ENCODE results near the gene ATP7B. TPM values are rescaled to one million over a fixed set of nuclear protein-coding genes. Genes with fewer than 3 reads are reported as not detected.

The ATP7B gene
- total RNA-seq, 6 experiments from 2014 or later: 0.81 to 4.8 (median 1.1) TPM

DNA sequence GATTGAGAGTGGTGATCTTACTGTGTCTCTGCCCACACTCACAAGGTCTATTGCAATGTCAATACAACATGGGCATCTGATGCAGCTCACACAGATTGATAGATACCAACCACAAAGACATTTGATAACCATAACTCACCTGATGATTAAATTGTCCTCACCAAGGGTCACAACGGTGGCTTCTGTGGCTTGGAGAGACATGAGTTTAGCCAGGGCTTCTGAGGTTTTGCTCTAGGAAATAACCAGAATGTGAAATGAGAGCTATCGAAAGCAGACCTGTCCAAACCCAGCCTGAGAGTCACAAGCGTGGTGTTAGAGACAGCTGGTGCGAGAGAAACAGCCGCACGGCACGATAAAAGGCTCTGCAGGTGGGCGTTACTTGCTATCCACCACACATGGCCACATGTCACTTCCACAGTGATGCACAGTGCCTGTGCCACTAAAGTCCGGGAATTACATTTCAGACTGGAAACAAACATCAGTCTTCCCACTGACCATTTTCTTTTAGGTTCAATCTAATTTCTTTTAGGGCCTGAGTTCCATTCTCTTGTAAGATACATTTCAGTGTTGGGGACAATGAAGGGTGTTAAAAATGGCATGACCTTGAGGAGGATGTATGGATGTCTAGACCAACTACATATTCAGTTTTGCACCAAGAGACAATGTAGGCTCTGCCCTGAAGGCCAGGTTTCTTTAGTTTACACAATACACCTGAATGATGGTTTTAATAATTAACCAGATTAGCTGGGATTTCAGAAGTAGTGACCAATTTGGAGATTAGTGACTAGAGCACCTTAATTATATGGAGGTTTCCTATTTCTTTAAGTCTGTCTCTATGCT, 53.7 kb downstream of the ATP7B start:
- Mint-ChIP-seq H3K27ac (no peak overlapping the region), H3K4me1 (ENCODE audit: low read depth) (no peaks in the 10 kb centered on the region), H3K9me3 (no peaks in the 10 kb centered on the region), H3K4me3 (no peak overlapping the region), H3K27me3 (ENCODE audit: insufficient read depth) (peaks cover 14% of the 10 kb centered on the region), H3K36me3 (ENCODE audit: low read depth) (no peaks in the 10 kb centered on the region)
- TF ChIP-seq, protein P1, sequence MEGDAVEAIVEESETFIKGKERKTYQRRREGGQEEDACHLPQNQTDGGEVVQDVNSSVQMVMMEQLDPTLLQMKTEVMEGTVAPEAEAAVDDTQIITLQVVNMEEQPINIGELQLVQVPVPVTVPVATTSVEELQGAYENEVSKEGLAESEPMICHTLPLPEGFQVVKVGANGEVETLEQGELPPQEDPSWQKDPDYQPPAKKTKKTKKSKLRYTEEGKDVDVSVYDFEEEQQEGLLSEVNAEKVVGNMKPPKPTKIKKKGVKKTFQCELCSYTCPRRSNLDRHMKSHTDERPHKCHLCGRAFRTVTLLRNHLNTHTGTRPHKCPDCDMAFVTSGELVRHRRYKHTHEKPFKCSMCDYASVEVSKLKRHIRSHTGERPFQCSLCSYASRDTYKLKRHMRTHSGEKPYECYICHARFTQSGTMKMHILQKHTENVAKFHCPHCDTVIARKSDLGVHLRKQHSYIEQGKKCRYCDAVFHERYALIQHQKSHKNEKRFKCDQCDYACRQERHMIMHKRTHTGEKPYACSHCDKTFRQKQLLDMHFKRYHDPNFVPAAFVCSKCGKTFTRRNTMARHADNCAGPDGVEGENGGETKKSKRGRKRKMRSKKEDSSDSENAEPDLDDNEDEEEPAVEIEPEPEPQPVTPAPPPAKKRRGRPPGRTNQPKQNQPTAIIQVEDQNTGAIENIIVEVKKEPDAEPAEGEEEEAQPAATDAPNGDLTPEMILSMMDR (IDR thresholded peaks at IDR 0.05): no peak
- DNase-seq: no peak

DNA sequence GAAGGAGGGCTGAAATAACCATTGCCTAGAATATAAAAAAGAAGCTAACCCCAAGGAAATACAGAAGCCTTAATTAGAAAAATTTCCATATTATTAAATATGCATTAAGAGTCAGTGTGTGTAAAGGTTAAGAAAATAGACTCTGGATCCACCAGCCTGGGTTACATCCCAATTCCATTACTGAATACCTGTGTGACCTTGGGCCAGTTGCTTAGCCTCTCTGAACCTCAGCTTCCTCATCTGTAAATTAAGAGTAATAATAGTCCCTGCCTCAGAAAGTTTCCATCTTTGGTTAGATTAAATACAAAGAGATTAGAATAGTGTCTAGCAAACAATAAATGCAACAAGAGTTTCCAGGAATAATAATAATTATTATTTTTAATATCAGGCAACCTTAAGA, 54.5 kb downstream of the ATP7B start:
- no peak overlapping the region for H3K27ac Mint-ChIP-seq
- no peaks in the 10 kb centered on the region for H3K36me3 Mint-ChIP-seq (ENCODE audit: low read depth)
- DNase-seq: no peak
- H3K4me3 Mint-ChIP-seq: no peak overlapping the region
- peaks cover 18% of the 10 kb centered on the region for H3K27me3 Mint-ChIP-seq (ENCODE audit: insufficient read depth)
- TF ChIP-seq, protein P1 (IDR thresholded peaks at IDR 0.05): no peak
- H3K9me3 Mint-ChIP-seq: no peaks in the 10 kb centered on the region
- H3K4me1 Mint-ChIP-seq (ENCODE audit: low read depth): no peaks in the 10 kb centered on the region

DNA sequence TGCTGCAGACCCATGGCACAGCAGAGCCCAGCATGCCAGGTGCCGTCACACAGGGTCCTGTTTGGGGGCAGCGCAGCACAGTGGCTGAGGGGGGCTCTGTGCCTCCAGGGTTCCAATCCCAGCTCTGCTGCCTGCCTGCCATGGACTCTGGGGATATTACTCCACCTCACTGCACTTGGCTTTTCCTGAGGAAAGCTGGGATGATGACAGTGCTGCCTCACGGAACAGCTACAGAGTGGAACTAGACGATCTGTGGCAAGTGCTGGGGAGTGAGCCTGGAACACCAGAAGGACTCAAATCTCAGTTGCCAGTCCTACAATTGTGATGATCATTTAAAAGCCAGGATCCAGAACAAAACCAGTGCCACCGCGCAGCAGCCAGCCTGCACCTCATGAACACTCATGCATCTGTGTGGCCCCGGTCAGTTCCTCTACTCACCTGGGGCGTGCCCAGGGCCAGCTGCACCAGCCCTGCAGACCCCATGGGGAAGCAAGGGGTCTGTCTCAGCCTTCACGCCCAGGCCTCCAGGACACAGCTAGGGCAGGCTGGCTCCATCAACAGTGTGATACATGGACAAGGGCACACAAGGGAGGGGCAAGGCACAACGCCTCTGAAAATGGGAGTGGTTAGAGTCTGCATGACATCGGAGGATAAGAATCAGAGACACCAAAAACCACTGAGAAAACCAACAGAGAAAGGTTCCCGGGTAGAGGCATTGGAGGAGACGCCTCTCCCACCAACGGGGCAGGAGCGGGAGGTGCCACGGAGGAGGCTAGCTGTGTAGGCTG, 55.2 kb downstream of the ATP7B start:
- no peak overlapping the region for H3K4me3 Mint-ChIP-seq
- H3K4me1 Mint-ChIP-seq (ENCODE audit: low read depth): no peaks in the 10 kb centered on the region
- DNase-seq: no peak
- H3K36me3 Mint-ChIP-seq (ENCODE audit: low read depth): no peaks in the 10 kb centered on the region
- H3K9me3 Mint-ChIP-seq: no peaks in the 10 kb centered on the region
- H3K27ac Mint-ChIP-seq: no peak overlapping the region
- TF ChIP-seq, protein P1 (IDR thresholded peaks at IDR 0.05): no peak
- peaks cover 14% of the 10 kb centered on the region for H3K27me3 Mint-ChIP-seq (ENCODE audit: insufficient read depth)

DNA sequence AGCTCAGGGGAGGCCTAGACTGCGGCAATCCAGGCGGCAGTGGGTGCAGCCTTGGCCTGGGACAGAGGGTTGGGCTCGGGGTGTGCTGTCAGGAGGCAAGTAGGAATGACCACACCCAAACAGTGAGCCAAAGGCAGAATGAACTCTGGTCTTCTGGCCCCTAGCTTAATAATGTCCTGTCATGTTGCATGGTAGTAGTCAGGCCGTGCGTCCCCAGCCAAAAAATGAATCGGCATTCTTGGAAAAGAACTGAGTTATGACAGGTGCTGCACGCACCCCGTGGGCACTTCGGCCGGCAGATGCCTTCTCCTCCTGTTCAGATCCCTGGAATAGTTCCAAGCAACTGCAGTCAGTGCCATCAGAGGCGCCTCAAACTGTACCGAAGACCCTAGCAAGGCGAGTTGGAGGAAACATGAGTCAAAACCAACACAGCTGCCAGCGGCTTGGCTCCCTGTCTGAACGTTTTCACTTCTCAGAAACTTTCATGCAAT, 55.9 kb downstream of the ATP7B start:
- no peaks in the 10 kb centered on the region for H3K4me1 Mint-ChIP-seq (ENCODE audit: low read depth)
- peaks cover 14% of the 10 kb centered on the region for H3K27me3 Mint-ChIP-seq (ENCODE audit: insufficient read depth)
- no peak for DNase-seq
- H3K9me3 Mint-ChIP-seq: no peaks in the 10 kb centered on the region
- H3K27ac Mint-ChIP-seq: no peak overlapping the region
- no peak overlapping the region for H3K4me3 Mint-ChIP-seq
- H3K36me3 Mint-ChIP-seq (ENCODE audit: low read depth): no peaks in the 10 kb centered on the region
- TF ChIP-seq, protein P1 (IDR thresholded peaks at IDR 0.05): no peak

DNA sequence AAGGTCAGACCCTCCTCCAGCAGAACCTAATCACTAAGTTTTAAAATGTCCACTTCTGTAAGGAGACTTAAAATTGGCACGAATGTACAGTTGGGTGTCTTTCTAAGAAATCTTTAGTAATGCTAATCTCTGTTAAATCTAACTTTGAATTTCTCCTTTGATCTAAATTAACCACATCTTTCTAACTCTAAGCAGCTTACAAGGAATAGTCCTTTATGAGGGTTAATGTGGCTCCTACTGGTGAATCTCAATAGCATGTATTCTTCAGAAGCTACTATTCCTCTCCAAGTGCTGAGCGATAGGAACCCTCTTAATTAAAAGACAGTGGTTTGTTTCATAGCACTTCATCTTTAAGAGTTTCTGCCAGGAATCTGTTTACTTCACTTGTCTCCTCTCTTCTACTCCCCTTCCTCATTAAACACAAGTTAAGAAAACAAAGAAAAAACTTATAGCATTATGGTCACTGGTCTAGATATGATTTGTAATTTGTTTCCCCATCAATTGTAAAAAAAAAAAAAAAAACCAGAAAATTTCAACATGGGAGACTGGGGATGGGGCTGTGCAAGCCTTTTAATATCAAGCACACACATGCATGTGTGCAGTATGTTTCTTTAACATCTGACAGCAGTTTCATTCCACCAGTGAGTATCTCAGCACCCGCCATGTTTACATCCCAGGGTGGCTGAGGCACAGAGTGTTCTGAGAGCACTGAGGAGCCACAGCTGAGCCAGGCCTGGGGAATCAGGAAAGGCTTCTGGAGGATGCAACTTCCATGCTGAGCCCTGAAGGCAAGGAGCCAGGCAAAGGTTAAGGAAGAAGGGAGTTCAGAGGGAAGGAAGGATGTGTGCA, 57.7 kb downstream of the ATP7B start:
- H3K4me3 Mint-ChIP-seq: no peak overlapping the region
- TF ChIP-seq, protein P1 (IDR thresholded peaks at IDR 0.05): no peak
- H3K27ac Mint-ChIP-seq: no peak overlapping the region
- no peaks in the 10 kb centered on the region for H3K9me3 Mint-ChIP-seq
- H3K36me3 Mint-ChIP-seq (ENCODE audit: low read depth): no peaks in the 10 kb centered on the region
- no peak for DNase-seq
- peaks cover 18% of the 10 kb centered on the region for H3K27me3 Mint-ChIP-seq (ENCODE audit: insufficient read depth)
- H3K4me1 Mint-ChIP-seq (ENCODE audit: low read depth): no peaks in the 10 kb centered on the region

All from HFFc6 (cell line).